Kidney (tissue), 14 donors: Measurements from ENCODE around the gene ZNF148. TPM values are rescaled to one million over a fixed set of nuclear protein-coding genes. Genes with fewer than 3 reads are reported as not detected.

Source experiments
- DNase-seq, 5 donors: peaks; one replicate each; pipeline ENCODE4 v3.0.0-alpha.2; 2013 to 2020
- FAIRE-seq: peaks from 2 replicates; lab custom pipeline; 2012; peaks lifted over from hg19 to GRCh38; lab: Jason Lieb, UNC
- H3K27ac ChIP-seq, 2 donors: one replicate each; pipeline ENCODE4 v1.7.0; 2013; ENCODE audit warnings: low read depth in 2 of 2, low read length in 2 of 2, inconsistent platforms in 1 of 2
- H3K27me3 ChIP-seq: one replicate; pipeline ENCODE4 v1.7.1; 2013; ENCODE audit warnings: low read length, inconsistent platforms; ENCODE audit not compliant: control insufficient read depth, insufficient read depth
- H3K36me3 ChIP-seq, 3 donors: one replicate each; pipeline versions ENCODE4 v1.7.0 to v1.7.1; 2013; ENCODE audit warnings: low read length in 3 of 3, control low read depth in 1 of 3, inconsistent platforms in 1 of 3; ENCODE audit not compliant: insufficient read depth in 3 of 3, control insufficient read depth in 2 of 3
- H3K4me1 ChIP-seq, 3 donors: one replicate each; pipeline versions ENCODE4 v1.7.0 to v1.7.1; 2013; ENCODE audit warnings: low read length in 3 of 3, inconsistent platforms in 1 of 3, low read depth in 1 of 3; ENCODE audit not compliant: control insufficient read depth in 2 of 3, insufficient read depth in 2 of 3
- H3K4me3 ChIP-seq, 3 donors: one replicate each; pipeline versions ENCODE4 v1.7.0 to v1.8.1; 2013; ENCODE audit warnings: low read length in 3 of 3, control low read depth in 1 of 3, inconsistent platforms in 1 of 3
- H3K9ac ChIP-seq, 3 donors: one replicate each; pipeline versions ENCODE4 v1.7.0 to v1.7.1; 2013; ENCODE audit warnings: low read length in 3 of 3, control low read depth in 1 of 3, inconsistent platforms in 1 of 3
- H3K9me3 ChIP-seq, 3 donors: one replicate each; pipeline versions ENCODE4 v1.7.0 to v1.7.1; 2013; ENCODE audit warnings: low read length in 3 of 3, control low read depth in 1 of 3, inconsistent platforms in 1 of 3; ENCODE audit not compliant: control insufficient read depth in 2 of 3, insufficient read depth in 1 of 3
- CTCF ChIP-seq: IDR thresholded peaks from 3 replicates; pipeline ENCODE4 v1.5.1; 2012; ENCODE audit warnings: mild to moderate bottlenecking, moderate library complexity, borderline replicate concordance; ENCODE audit not compliant: insufficient read depth; ENCODE audit errors: extremely low read depth
- intact Hi-C: fragments of 100-400 bp; cut with DNase I; formaldehyde crosslinking; loops from one replicate; pipeline ENCODE4 v1.11.1; 2022
- polyA plus RNA-seq: library from polyadenylated mRNA; stranded (reverse); fragments of 350-450 nt; fragmentation: Illumina TruSeq; extraction: RNeasy Lipid Tissue Mini Kit (QIAGEN cat#74804); gene quantifications from one replicate; pipeline ENCODE4 v1.2.3, GENCODE V29; 2014; ENCODE audit warnings: low read depth, low replicate concordance; ENCODE audit not compliant: insufficient read depth
- total RNA-seq: library from RNA; stranded (reverse); fragmentation: NEBNext Ultra II Directional; extraction: Animal tissue kit (Norgen Biotek cat#: 25700); gene quantifications from one replicate; pipeline ENCODE4 v1.2.1, GENCODE V29; 2021
- donor health status: control.
- donor health status: control.
- donor health status: control.
- donor health status: control.
- donor health status: control.
- donor health status: DM: yes; HTN: yes; CAD: no.
- donor health status: Normal renal cell carcinoma (clear cell type).

The ZNF148 gene
- total and polyA plus RNA-seq, 2 donors from 2014 or later: 5.4 to 74.4 TPM

GRCh38 chr3:125231895-125232294, 143.2 kb downstream of the ZNF148 start:
- Histone ChIP-seq H3K36me3 (peaks cover 7 to 19% (median 11%) of the 10 kb centered on the region in 3 donors), H3K27ac (no peak overlapping the region), H3K9me3 (no peaks in the 10 kb centered on the region), H3K9ac (no peak overlapping the region), H3K4me1 (no peaks in the 10 kb centered on the region), H3K4me3 (no peak overlapping the region), H3K27me3 (no peaks in the 10 kb centered on the region)
- intact Hi-C loops: no loop called here
- FAIRE-seq: no peak
- no peak for TF ChIP-seq CTCF
- DNase-seq: no peak

- intact Hi-C loops: no loop called here
- no peak for FAIRE-seq
- no peak overlapping the region for H3K4me3 ChIP-seq
These were observed 145.4 kb downstream of the ZNF148 start for GRCh38 chr3:125229707-125230106.

GRCh38 chr3:125229168-125229567, 146.0 kb downstream of the ZNF148 start:
- H3K4me1 ChIP-seq: no peaks in the 10 kb centered on the region
- TF ChIP-seq CTCF: no peak
- FAIRE-seq (no peak), DNase-seq (no peak)
- peaks cover 7 to 19% (median 11%) of the 10 kb centered on the region in 3 donors for H3K36me3 ChIP-seq
- no peaks in the 10 kb centered on the region for H3K27me3 ChIP-seq
- no peak overlapping the region for H3K9ac ChIP-seq
- H3K4me3 ChIP-seq: no peak overlapping the region
- intact Hi-C loops: no loop called here
- H3K27ac ChIP-seq: no peak overlapping the region
- H3K9me3 ChIP-seq: no peaks in the 10 kb centered on the region

More at GRCh38 chr3:125229707-125230106, 145.4 kb downstream of the ZNF148 start:
- H3K27me3 ChIP-seq: no peaks in the 10 kb centered on the region
- H3K27ac ChIP-seq: no peak overlapping the region
- peaks cover 7 to 19% (median 11%) of the 10 kb centered on the region in 3 donors for H3K36me3 ChIP-seq
- DNase-seq: no peak
- no peaks in the 10 kb centered on the region for H3K9me3 ChIP-seq
- no peak overlapping the region for H3K9ac ChIP-seq
- H3K4me1 ChIP-seq: no peaks in the 10 kb centered on the region
- no peak for TF ChIP-seq CTCF

GRCh38 chr3:125221831-125222230, 153.3 kb downstream of the ZNF148 start:
- Histone ChIP-seq H3K9ac (no peak overlapping the region), H3K27ac (no peak overlapping the region), H3K9me3 (no peaks in the 10 kb centered on the region), H3K36me3 (no peaks in the 10 kb centered on the region), H3K4me3 (no peak overlapping the region), H3K27me3 (no peaks in the 10 kb centered on the region), H3K4me1 (peaks cover 0 to 4% (median 0%) of the 10 kb centered on the region in 3 donors)
- no peak for TF ChIP-seq CTCF
- intact Hi-C loops: no loop called here
- FAIRE-seq (no peak), DNase-seq (no peak)
